Liver (tissue), 3 donors: ENCODE measurements around the gene ZBTB38.

Experiments used
- RAD21 ChIP-seq, 2 donors: IDR thresholded peaks; 2 replicates each; pipeline ENCODE4 v1.6.1; 2016; ENCODE audit warnings: antibody characterized with exemption in 2 of 2, mild to moderate bottlenecking in 2 of 2
- RXRA ChIP-seq, 2 donors: IDR thresholded peaks; 2 replicates each; pipeline ENCODE4 v1.6.1; 2017 to 2018; ENCODE audit warnings: antibody characterized with exemption in 2 of 2, mild to moderate bottlenecking in 1 of 2
- TAF1 ChIP-seq: conservative IDR thresholded peaks from 2 replicates; pipeline ENCODE4 v1.6.1; 2016; ENCODE audit warnings: antibody characterized with exemption, mild to moderate bottlenecking
- YY1 ChIP-seq: IDR thresholded peaks from 2 replicates; pipeline ENCODE4 v1.6.1; 2016; ENCODE audit warnings: antibody characterized with exemption, mild to moderate bottlenecking
- TF ChIP-seq, protein P1 (sequence below): fragments of 150-350 bp; IDR thresholded peaks from 2 replicates; pipeline ENCODE4 v1.5.1; 2017; ENCODE audit warnings: improper control_type of control experiment, low read depth, low read length; ENCODE audit not compliant: missing input control
- TF ChIP-seq, protein P2 (sequence below): IDR thresholded peaks from 2 replicates; pipeline ENCODE4 v1.6.1; 2016; ENCODE audit warnings: antibody characterized with exemption
- donor health status: healthy.
- donor health status: healthy.

GRCh38 chr3:141413801-141414689 is 45.7 kb downstream of the ZBTB38 start:
- TF ChIP-seq YY1 (no peak), TAF1 (no peak), RXRA (IDR thresholded peaks at IDR 0.05) (no peak), RAD21 (IDR thresholded peaks at IDR 0.05) (no peak)
- TF ChIP-seq, protein P1, sequence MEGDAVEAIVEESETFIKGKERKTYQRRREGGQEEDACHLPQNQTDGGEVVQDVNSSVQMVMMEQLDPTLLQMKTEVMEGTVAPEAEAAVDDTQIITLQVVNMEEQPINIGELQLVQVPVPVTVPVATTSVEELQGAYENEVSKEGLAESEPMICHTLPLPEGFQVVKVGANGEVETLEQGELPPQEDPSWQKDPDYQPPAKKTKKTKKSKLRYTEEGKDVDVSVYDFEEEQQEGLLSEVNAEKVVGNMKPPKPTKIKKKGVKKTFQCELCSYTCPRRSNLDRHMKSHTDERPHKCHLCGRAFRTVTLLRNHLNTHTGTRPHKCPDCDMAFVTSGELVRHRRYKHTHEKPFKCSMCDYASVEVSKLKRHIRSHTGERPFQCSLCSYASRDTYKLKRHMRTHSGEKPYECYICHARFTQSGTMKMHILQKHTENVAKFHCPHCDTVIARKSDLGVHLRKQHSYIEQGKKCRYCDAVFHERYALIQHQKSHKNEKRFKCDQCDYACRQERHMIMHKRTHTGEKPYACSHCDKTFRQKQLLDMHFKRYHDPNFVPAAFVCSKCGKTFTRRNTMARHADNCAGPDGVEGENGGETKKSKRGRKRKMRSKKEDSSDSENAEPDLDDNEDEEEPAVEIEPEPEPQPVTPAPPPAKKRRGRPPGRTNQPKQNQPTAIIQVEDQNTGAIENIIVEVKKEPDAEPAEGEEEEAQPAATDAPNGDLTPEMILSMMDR: no peak
- TF ChIP-seq, protein P2, sequence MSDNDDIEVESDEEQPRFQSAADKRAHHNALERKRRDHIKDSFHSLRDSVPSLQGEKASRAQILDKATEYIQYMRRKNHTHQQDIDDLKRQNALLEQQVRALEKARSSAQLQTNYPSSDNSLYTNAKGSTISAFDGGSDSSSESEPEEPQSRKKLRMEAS: no peak
